ENCODE results near the gene ZNF587B. TPM values are rescaled to one million over a fixed set of nuclear protein-coding genes. Genes with fewer than 3 reads are reported as not detected.
"Not testable (repeated sequence)": the region's sequence is repeated elsewhere in the genome, so short reads cannot be mapped to it uniquely, and the experiment has no call there.

ZNF587B gene
- total and polyA plus RNA-seq, 3 donors from 2014 or later, result 11.8 to 41.2 (median 38.7) TPM

DNA sequence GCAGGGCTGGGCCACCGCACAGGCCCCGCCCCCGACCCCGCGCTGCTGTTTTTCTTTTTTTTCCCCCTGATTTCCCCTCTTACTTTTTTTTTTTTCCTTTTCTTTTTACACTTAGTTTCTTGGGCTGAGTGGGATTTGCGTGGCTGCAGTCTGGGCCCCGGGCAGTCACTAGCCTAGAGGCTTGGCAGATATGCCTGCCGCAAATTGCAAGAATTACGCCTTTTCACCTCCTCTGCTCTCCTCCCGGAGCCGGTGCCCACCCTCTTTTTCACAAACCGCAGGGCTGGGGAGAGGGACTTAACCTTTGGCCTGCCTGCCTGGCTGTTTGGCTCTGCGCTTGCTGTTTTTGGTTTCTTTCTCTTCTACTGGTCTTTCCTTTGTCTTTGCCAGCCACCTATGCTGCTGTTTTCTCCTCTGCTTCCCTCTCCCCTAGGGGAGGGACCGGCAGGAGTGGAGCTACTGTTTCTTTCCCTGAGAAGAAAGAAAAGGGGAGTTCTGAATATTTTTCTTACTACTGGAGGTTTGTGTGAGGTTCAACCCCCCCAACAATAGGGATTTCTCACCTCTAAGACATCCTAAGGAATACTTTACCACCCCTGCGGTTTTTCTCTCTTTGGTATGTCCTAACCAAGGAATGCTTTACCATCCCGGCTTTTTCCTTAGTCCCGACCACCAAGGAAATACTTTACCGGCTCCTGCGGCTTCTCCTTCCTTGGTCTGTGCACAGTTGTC lies 26.3 kb upstream of the ZNF587B start:
- 2 to 4% methylated on average over 19 of the region's 19 CpGs for WGBS, 2 donors
- intact Hi-C loops (cut with DNase I; ENCODE audit: low total_unique reads), result no loop called here
- TF ChIP-seq CTCF (IDR thresholded peaks at IDR 0.05), result no peak
- TF ChIP-seq POLR2A (IDR thresholded peaks at IDR 0.05), result no peak
- Histone ChIP-seq H3K9me3 (no peaks in the 10 kb centered on the region), H3K4me1 (no peaks in the 10 kb centered on the region), H3K27me3 (no peaks in the 10 kb centered on the region), H3K4me3 (peak overlapping the region; percentile 40 to 54), H3K36me3 (ENCODE audit: low read depth, missing control alignments) (no peaks in the 10 kb centered on the region), H3K27ac (peak overlapping the region in 1 of 2 donors; percentile 21)
- DNase-seq, result no peak

GRCh38 chr19:57807541-57807940 lies 22.6 kb upstream of the ZNF587B start:
- TF ChIP-seq CTCF (IDR thresholded peaks at IDR 0.05) (no peak), POLR2A (IDR thresholded peaks at IDR 0.05) (no peak)
- DNase-seq, result no peak
- intact Hi-C loops (cut with DNase I; ENCODE audit: low total_unique reads), result no loop called here
- no peaks in the 10 kb centered on the region for H3K36me3 ChIP-seq (ENCODE audit: low read depth, missing control alignments)
- H3K27me3 ChIP-seq, result no peaks in the 10 kb centered on the region
- no peak overlapping the region for H3K27ac ChIP-seq
- no peaks in the 10 kb centered on the region for H3K9me3 ChIP-seq
- WGBS, 2 donors, result 77 to 85% methylated on average over 2 of the region's 2 CpGs
- no peak overlapping the region for H3K4me3 ChIP-seq
- H3K4me1 ChIP-seq, result no peaks in the 10 kb centered on the region

- intact Hi-C loops (cut with DNase I; ENCODE audit: low total_unique reads); DNase-seq; H3K27ac ChIP-seq; H3K4me3 ChIP-seq; H3K4me1 ChIP-seq; H3K27me3 ChIP-seq; H3K9me3 ChIP-seq; H3K36me3 ChIP-seq (ENCODE audit: low read depth, missing control alignments): not testable (repeated sequence)
- WGBS, 2 donors, result 75 to 78% methylated on average over 17 of the region's 17 CpGs
Measured at GRCh38 chr19:57810410-57811295, 19.4 kb upstream of the ZNF587B start.

DNA sequence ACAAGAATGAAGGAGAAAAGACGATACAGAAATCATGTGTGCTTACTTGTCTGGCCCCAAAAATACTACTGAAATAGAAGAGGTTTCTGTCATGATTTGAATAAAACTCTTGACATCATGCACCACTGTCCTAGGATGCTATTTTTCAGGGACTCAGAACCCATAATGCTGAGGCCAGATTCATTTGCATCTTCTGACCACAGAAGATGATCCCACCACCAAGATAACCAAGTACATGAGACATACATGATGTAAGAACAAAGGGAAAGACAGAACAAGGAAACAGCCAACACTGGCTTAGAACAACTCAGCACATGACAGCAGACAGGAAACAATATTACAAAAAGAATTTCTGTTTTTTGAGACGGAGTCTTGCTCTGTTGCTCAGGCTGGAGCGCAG lies 17.9 kb upstream of the ZNF587B start:
- Histone ChIP-seq H3K4me3 (no peak overlapping the region), H3K36me3 (ENCODE audit: low read depth, missing control alignments) (no peaks in the 10 kb centered on the region), H3K27me3 (no peaks in the 10 kb centered on the region), H3K4me1 (no peaks in the 10 kb centered on the region), H3K27ac (no peak overlapping the region), H3K9me3 (no peaks in the 10 kb centered on the region)
- TF ChIP-seq CTCF (IDR thresholded peaks at IDR 0.05) (no peak), POLR2A (IDR thresholded peaks at IDR 0.05) (no peak)
- intact Hi-C loops (cut with DNase I; ENCODE audit: low total_unique reads), result no loop called here
- DNase-seq, result no peak
- WGBS, 2 donors, result 90 to 96% methylated on average over 3 of the region's 3 CpGs

GRCh38 chr19:57812975-57813820 lies 16.9 kb upstream of the ZNF587B start:
- H3K27me3 ChIP-seq; H3K9me3 ChIP-seq; H3K4me1 ChIP-seq; H3K27ac ChIP-seq; DNase-seq; intact Hi-C loops (cut with DNase I; ENCODE audit: low total_unique reads); H3K36me3 ChIP-seq (ENCODE audit: low read depth, missing control alignments); H3K4me3 ChIP-seq: not testable (repeated sequence)
- WGBS, 2 donors, result 72 to 76% methylated on average over 13 of the region's 13 CpGs

All from testis (tissue), 3 donors.